ENCODE data around the gene PDE4C. TPM values are rescaled to one million over a fixed set of nuclear protein-coding genes. Genes with fewer than 3 reads are reported as not detected.

Gene PDE4C
- total and polyA plus RNA-seq, 9 of the 15 experiments (the other 6 are each of a cell fraction or from before 2014, with no cell fraction given): 0.04 to 0.91 (median 0.20) TPM; not detected in 1

- TF ChIP-seq CEBPG (CRISPR knock-in tag; IDR thresholded peaks at IDR 0.05) (0 out of 2 replicates have a peak, but pooled peaks have one; percentile 37), CEBPG (tag; conservative IDR thresholded peaks at IDR 0.05 in 1 of 2, IDR thresholded peaks at IDR 0.05 in 1 of 2) (no peak), USF1 (CRISPR knock-in tag; IDR thresholded peaks at IDR 0.05) (peak; percentile 29; the same call in 1 of the 2 replicates), MTA1 (IDR thresholded peaks at IDR 0.05; ENCODE audit: borderline replicate concordance) (no peak), NR4A1 (CRISPR knock-in tag; IDR thresholded peaks at IDR 0.05) (no peak), NR4A1 (tag; IDR thresholded peaks at IDR 0.05) (no peak), ZNF830 (CRISPR knock-in tag; IDR thresholded peaks at IDR 0.05) (no peak), ZNF224 (CRISPR knock-in tag; IDR thresholded peaks at IDR 0.05) (no peak), ZNF696 (CRISPR knock-in tag; conservative IDR thresholded peaks at IDR 0.05) (no peak)
These were observed 4.9 kb upstream of the PDE4C start (continued) for GRCh38 chr19:18230941-18231734.

- BruUV-seq (replicated peaks): no TSS peak
- peaks cover 5% of the 10 kb centered on the region; the same call in 1 of the 2 replicates for H4K20me1 ChIP-seq (replicated peaks; ENCODE audit: control insufficient read depth, insufficient read depth, low read length)
- TF ChIP-seq ZNF436 (CRISPR knock-in tag; IDR thresholded peaks at IDR 0.05) (peak; percentile 75), ZFP36 (IDR thresholded peaks at IDR 0.05; ENCODE audit: low read depth, low read length, partially characterized antibody) (peak; percentile 94), EGR1 (conservative IDR thresholded peaks at IDR 0.05) (no peak), SMARCA5 (IDR thresholded peaks at IDR 0.05) (peak; percentile 36; the same call in 1 of the 2 replicates), NFIC (IDR thresholded peaks at IDR 0.05) (no peak), RBM25 (IDR thresholded peaks at IDR 0.05; ENCODE audit: low read depth, low read length, severe bottlenecking) (peak; percentile 29), FOXP1 (CRISPR knock-in tag; IDR thresholded peaks at IDR 0.05) (no peak), KDM1A (IDR thresholded peaks at IDR 0.05) (0 out of 4 replicates have a peak, but pooled peaks of 1 of the 2 experiments have one; percentile 5)
- FAIRE-seq (no peak), DNase-seq (ENCODE audit: extremely low read depth in 1 of 4, low spot score in 3 of 4) (no peak), ATAC-seq (no peak)
- peaks cover 20 to 44% of the 10 kb centered on the region in 2 experiments; a peak in 4 of 5 replicates for H3K4me1 ChIP-seq (replicated peaks in 1 of 2; ENCODE audit: control insufficient read depth in 2 of 2, insufficient read depth in 2 of 2, low read length in 2 of 2)
- no peaks in the 10 kb centered on the region; a peak in 1 of 5 replicates for H3K27me3 ChIP-seq (ENCODE audit: control insufficient read depth in 2 of 2, insufficient read depth in 2 of 2, low read length in 2 of 2)
- no peaks in the 10 kb centered on the region for H3K36me3 ChIP-seq (ENCODE audit: control insufficient read depth, insufficient read depth, low read length)
- no peaks in the 10 kb centered on the region for H3K9me3 ChIP-seq (replicated peaks; ENCODE audit: control insufficient read depth, insufficient read depth, low read depth, low read length)
- no peak overlapping the region for H3K4me2 ChIP-seq (ENCODE audit: insufficient read depth, low read length)
- H3K27ac ChIP-seq (ENCODE audit: extremely low read depth, low read depth, low read length): no peak overlapping the region
- no peak overlapping the region for H3K9ac ChIP-seq (ENCODE audit: insufficient read depth in 1 of 2, low read depth in 2 of 2, low read length in 2 of 2)
- POLR2A ChIA-PET: interaction anchor here (1.3 to 1.4 kb wide), 2 partner anchors 11 to 48 kb away, joined by 3 read pairs; no protein-coding TSS in a partner anchor
- intact Hi-C loops (cut with micrococcal nuclease): no loop called here
- H3K4me3 ChIP-seq: no peak overlapping the region
- H3K79me2 ChIP-seq (ENCODE audit: control insufficient read depth, insufficient read depth, low read length): no peaks in the 10 kb centered on the region
- H3K9me1 ChIP-seq (ENCODE audit: control insufficient read depth, insufficient read depth, low read length): peaks cover 6% of the 10 kb centered on the region
- H2AFZ ChIP-seq (ENCODE audit: low read depth, low read length): no peak overlapping the region
- in situ Hi-C loops (cut with MboI): no loop called here
- CTCF ChIA-PET (ENCODE audit: low intra/inter-chr PET ratio): no interaction called here
- WGBS (ENCODE audit: insufficient coverage, low coverage, missing lambda C conversion rate): 13% methylated on average over 4 of the region's 4 CpGs
These were observed 3.7 kb upstream of the PDE4C start for GRCh38 chr19:18229915-18230314.
